ENCODE results near the gene SLC7A1. TPM values are rescaled to one million over a fixed set of nuclear protein-coding genes. Genes with fewer than 3 reads are reported as not detected.

SLC7A1 gene
- total and polyA plus RNA-seq, 2 of the 13 experiments (the other 11 are each of a cell fraction or from before 2014, with no cell fraction given) = 14.5 to 15.3 TPM

- TF ChIP-seq ZNF816 (CRISPR knock-in tag; IDR thresholded peaks at IDR 0.05; ENCODE audit: borderline replicate concordance) (no peak), ZNF34 (CRISPR knock-in tag; IDR thresholded peaks at IDR 0.05; ENCODE audit: borderline replicate concordance) (no peak), E2F1 (CRISPR knock-in tag; IDR thresholded peaks at IDR 0.05) (no peak), ZNF7 (CRISPR knock-in tag; IDR thresholded peaks at IDR 0.05) (no peak)
Measured at GRCh38 chr13:29496241-29496712, 99.2 kb downstream of the SLC7A1 start (continued).

GRCh38 chr13:29494520-29494919 is 101.0 kb downstream of the SLC7A1 start:
- H2AFZ ChIP-seq (ENCODE audit: low read length) = no peak overlapping the region
- TF ChIP-seq TOE1 (CRISPR knock-in tag; IDR thresholded peaks at IDR 0.05) (no peak), ZBTB10 (CRISPR knock-in tag; IDR thresholded peaks at IDR 0.05; ENCODE audit: borderline replicate concordance) (no peak), SALL1 (CRISPR knock-in tag; IDR thresholded peaks at IDR 0.05) (no peak), REXO4 (CRISPR knock-in tag; IDR thresholded peaks at IDR 0.05; ENCODE audit: borderline replicate concordance) (no peak), ZNF777 (CRISPR knock-in tag; IDR thresholded peaks at IDR 0.05) (no peak)
- FAIRE-seq (no peak), ATAC-seq (no peak), DNase-seq (ENCODE audit: low spot score) (no peak)
- peaks cover 12 to 32% of the 10 kb centered on the region in 2 experiments; a peak in 4 of 5 replicates for H3K27me3 ChIP-seq (ENCODE audit: control insufficient read depth in 1 of 2, insufficient read depth in 2 of 2, low read length in 2 of 2)
- no peak overlapping the region for H3K27ac ChIP-seq (ENCODE audit: extremely low read length, insufficient read depth, low read length)
- in situ Hi-C loops (cut with HindIII; ENCODE audit: extremely low pct_ligation_motif_present, low pct_unique_long_range_greater_than_20kb) (no loop called here), intact Hi-C loops (cut with micrococcal nuclease; ENCODE audit: unreplicated experiment) (no loop called here)
- H4K20me1 ChIP-seq (ENCODE audit: insufficient read depth, low read length) = no peaks in the 10 kb centered on the region
- H3K79me2 ChIP-seq (ENCODE audit: insufficient read depth, low read length) = no peaks in the 10 kb centered on the region
- H3K36me3 ChIP-seq (replicated peaks in 1 of 2; ENCODE audit: control insufficient read depth in 1 of 2, insufficient read depth in 2 of 2, low read length in 2 of 2) = no peaks in the 10 kb centered on the region
- no peaks in the 10 kb centered on the region for H3K4me1 ChIP-seq (ENCODE audit: insufficient read depth, low read length)
- H3K4me3 ChIP-seq (replicated peaks in 1 of 3; ENCODE audit: insufficient read depth in 1 of 3, low read depth in 2 of 3, low read length in 3 of 3) = no peak overlapping the region
- no peaks in the 10 kb centered on the region for H3K9me3 ChIP-seq (ENCODE audit: low read length)
- POLR2A ChIA-PET = no interaction called here
- CTCF ChIA-PET (ENCODE audit: low intra/inter-chr PET ratio, low total read pairs) = no interaction called here
- no TSS peak for BruUV-seq (replicated peaks)
- no peak overlapping the region for H3K9ac ChIP-seq (ENCODE audit: insufficient read depth, low read depth, low read length)
- 64% methylated on average over 8 of the region's 8 CpGs for WGBS (ENCODE audit: low lambda C conversion rate)
- H3K4me2 ChIP-seq (ENCODE audit: low read depth, low read length) = no peak overlapping the region
